ENCODE data around the gene RPS15.

The RPS15 gene

GRCh38 chr19:1396019-1396767, 42.0 kb upstream of the RPS15 start:
- Histone ChIP-seq H3K9me3 (ENCODE audit: insufficient read depth, low read depth, low read length) (no peaks in the 10 kb centered on the region), H3K9ac (ENCODE audit: low read depth, low read length, poor library complexity, severe bottlenecking) (no peak overlapping the region), H3K4me2 (ENCODE audit: low read depth, low read length, poor library complexity, severe bottlenecking) (no peak overlapping the region), H3K79me2 (ENCODE audit: insufficient read depth, low read length) (peaks cover 16% of the 10 kb centered on the region), H3K4me3 (ENCODE audit: low read length, poor library complexity, severe bottlenecking) (no peak overlapping the region), H3K36me3 (ENCODE audit: insufficient read depth, low read length) (peaks cover 3% of the 10 kb centered on the region; the same call in 1 of the 2 replicates), H3K27me3 (ENCODE audit: insufficient read depth, low read length, poor library complexity, severe bottlenecking) (no peaks in the 10 kb centered on the region), H3F3A (ENCODE audit: low read depth) (no peaks in the 10 kb centered on the region), H4K20me1 (ENCODE audit: insufficient read depth, low read length, poor library complexity, severe bottlenecking) (peaks cover 9% of the 10 kb centered on the region), H3K4me1 (ENCODE audit: insufficient read depth, low read length, poor library complexity, severe bottlenecking) (peaks cover 10% of the 10 kb centered on the region), H3K9me2 (replicated peaks; ENCODE audit: low read depth, low read length) (no peaks in the 10 kb centered on the region), H2AFZ (ENCODE audit: low read length) (no peak overlapping the region)
- TF ChIP-seq EZH2phosphoT487 (IDR thresholded peaks at IDR 0.05; ENCODE audit: borderline replicate concordance) (no peak), CTCF (conservative IDR thresholded peaks at IDR 0.05; ENCODE audit: low read length) (no peak)

- no peaks in the 10 kb centered on the region for H3K9me3 ChIP-seq (ENCODE audit: insufficient read depth, low read depth, low read length)
- TF ChIP-seq CTCF (conservative IDR thresholded peaks at IDR 0.05; ENCODE audit: low read length) (no peak), EZH2phosphoT487 (IDR thresholded peaks at IDR 0.05; ENCODE audit: borderline replicate concordance) (no peak)
- H3K36me3 ChIP-seq (ENCODE audit: insufficient read depth, low read length), result peaks cover 3% of the 10 kb centered on the region; the same call in 1 of the 2 replicates
- H3K79me2 ChIP-seq (ENCODE audit: insufficient read depth, low read length), result peaks cover 16% of the 10 kb centered on the region
- H2AFZ ChIP-seq (ENCODE audit: low read length), result no peak overlapping the region
- no peaks in the 10 kb centered on the region for H3K9me2 ChIP-seq (replicated peaks; ENCODE audit: low read depth, low read length)
- no peak overlapping the region for H3K4me2 ChIP-seq (ENCODE audit: low read depth, low read length, poor library complexity, severe bottlenecking)
- H3K9ac ChIP-seq (ENCODE audit: low read depth, low read length, poor library complexity, severe bottlenecking), result no peak overlapping the region
- H4K20me1 ChIP-seq (ENCODE audit: insufficient read depth, low read length, poor library complexity, severe bottlenecking), result peaks cover 9% of the 10 kb centered on the region
- H3F3A ChIP-seq (ENCODE audit: low read depth), result no peaks in the 10 kb centered on the region
- no peak overlapping the region for H3K4me3 ChIP-seq (ENCODE audit: low read length, poor library complexity, severe bottlenecking)
- H3K27me3 ChIP-seq (ENCODE audit: insufficient read depth, low read length, poor library complexity, severe bottlenecking), result no peaks in the 10 kb centered on the region
- H3K4me1 ChIP-seq (ENCODE audit: insufficient read depth, low read length, poor library complexity, severe bottlenecking), result peaks cover 13% of the 10 kb centered on the region
These were observed 41.2 kb upstream of the RPS15 start for GRCh38 chr19:1396768-1397679.

GRCh38 chr19:1397838-1398237, 40.4 kb upstream of the RPS15 start:
- Histone ChIP-seq H2AFZ (ENCODE audit: low read length) (no peak overlapping the region), H3K9me3 (ENCODE audit: insufficient read depth, low read depth, low read length) (no peaks in the 10 kb centered on the region), H3K4me3 (ENCODE audit: low read length, poor library complexity, severe bottlenecking) (no peak overlapping the region), H3K9ac (ENCODE audit: low read depth, low read length, poor library complexity, severe bottlenecking) (no peak overlapping the region), H4K20me1 (ENCODE audit: insufficient read depth, low read length, poor library complexity, severe bottlenecking) (peaks cover 9% of the 10 kb centered on the region), H3K4me1 (ENCODE audit: insufficient read depth, low read length, poor library complexity, severe bottlenecking) (peaks cover 13% of the 10 kb centered on the region), H3F3A (ENCODE audit: low read depth) (no peaks in the 10 kb centered on the region), H3K9me2 (replicated peaks; ENCODE audit: low read depth, low read length) (no peaks in the 10 kb centered on the region), H3K79me2 (ENCODE audit: insufficient read depth, low read length) (peaks cover 16% of the 10 kb centered on the region), H3K27me3 (ENCODE audit: insufficient read depth, low read length, poor library complexity, severe bottlenecking) (no peaks in the 10 kb centered on the region), H3K36me3 (ENCODE audit: insufficient read depth, low read length) (no peaks in the 10 kb centered on the region; the same call in 1 of the 2 replicates), H3K4me2 (ENCODE audit: low read depth, low read length, poor library complexity, severe bottlenecking) (no peak overlapping the region)
- no peak for TF ChIP-seq EZH2phosphoT487 (IDR thresholded peaks at IDR 0.05; ENCODE audit: borderline replicate concordance)
- no peak for TF ChIP-seq CTCF (conservative IDR thresholded peaks at IDR 0.05; ENCODE audit: low read length)
